ENCODE measurements around the gene GJD4. TPM values are rescaled to one million over a fixed set of nuclear protein-coding genes. Genes with fewer than 3 reads are reported as not detected.

Gene GJD4
- not detected for total RNA-seq (2021; ENCODE audit: unreplicated experiment)
- polyA plus RNA-seq (2012): not detected in 2 replicates
- not detected for Bru-seq, nascent RNA
- percentile 20 among the genes with signal in this experiment for BruChase-seq, experiment 1, labeled RNA remaining after a 6-hour chase
- not detected for BruChase-seq, experiment 2, labeled RNA remaining after a 2-hour chase
- long read RNA-seq: 0 reads

- Histone ChIP-seq H3K4me3 (replicated peaks in 1 of 2; ENCODE audit: low read depth in 1 of 2, low read length in 2 of 2) (no peak within 1 kb of the TSS), H2AFZ (ENCODE audit: low read depth, low read length, poor library complexity, severe bottlenecking) (no peak within 1 kb of the TSS), H3K79me2 (ENCODE audit: insufficient read depth, low read length) (no peaks in the 10 kb centered on the region), H3K36me3 (ENCODE audit: control insufficient read depth in 1 of 2, insufficient read depth in 2 of 2, low read length in 2 of 2) (no peaks in the 10 kb centered on the region; a peak in 1 of 4 replicates), H3K27ac (ENCODE audit: low read depth, low read length) (no peak within 1 kb of the TSS), H3K9me2 (ENCODE audit: insufficient read depth) (no peaks in the 10 kb centered on the region), H3K27me3 (ENCODE audit: insufficient read depth, low read length) (peaks cover 29% of the 10 kb centered on the region; the same call in 1 of the 2 replicates), H3K9me3 (ENCODE audit: control insufficient read depth in 1 of 2, insufficient read depth in 1 of 2, low read depth in 1 of 2, low read length in 2 of 2) (no peaks in the 10 kb centered on the region), H3K9ac (ENCODE audit: low read length) (no peak within 1 kb of the TSS), H3K4me2 (ENCODE audit: low read length) (no peak within 1 kb of the TSS), H3K4me1 (ENCODE audit: control insufficient read depth in 1 of 2, insufficient read depth in 2 of 2, low read length in 2 of 2) (no peaks in the 10 kb centered on the region), H4K20me1 (ENCODE audit: insufficient read depth) (no peaks in the 10 kb centered on the region)
- POLR2A ChIA-PET: no interaction called here
- intact Hi-C loops (cut with micrococcal nuclease): no loop called here
- BruUV-seq (replicated peaks): no TSS peak
- DNase-seq (ENCODE audit: low read depth, low spot score) (no peak), ATAC-seq (no peak)
- CTCF ChIA-PET: no interaction called here
- no peak for TF ChIP-seq MAX (IDR thresholded peaks at IDR 0.05)
- no peak for TF ChIP-seq CBX3 (IDR thresholded peaks at IDR 0.05; ENCODE audit: low read depth)
- TF ChIP-seq CEBPB (IDR thresholded peaks at IDR 0.05; ENCODE audit: low read depth): no peak
- TF ChIP-seq EZH2 (IDR thresholded peaks at IDR 0.05): no peak
- TF ChIP-seq EGR1 (IDR thresholded peaks at IDR 0.05; ENCODE audit: low read depth): no peak
- no peak for TF ChIP-seq POLR2AphosphoS5 (IDR thresholded peaks at IDR 0.05; ENCODE audit: low read depth, low read length)
- TF ChIP-seq ZBTB33 (IDR thresholded peaks at IDR 0.05; ENCODE audit: extremely low read depth, insufficient replicate concordance, low read length): no peak
- TF ChIP-seq POLR2A (IDR thresholded peaks at IDR 0.05; ENCODE audit: borderline replicate concordance, extremely low read depth, insufficient read depth, insufficient read length): no peak
- TF ChIP-seq REST (IDR thresholded peaks at IDR 0.05; ENCODE audit: low read depth): no peak
- RAD21 ChIA-PET (ENCODE audit: low non-redundant PET in 1 of 2, low total read pairs in 2 of 2, uncharacterized antibody in 2 of 2, unreplicated experiment in 2 of 2): no interaction called here
Observed at GRCh38 chr10:35605191-35605590, at the start of gene GJD4. Gene GJD4, plus strand, starts transcription at chr10:35605341. Its CDS starts 227 bp downstream, at chr10:35605568.
